ENCODE measurements around the gene GJB5. TPM values are rescaled to one million over a fixed set of nuclear protein-coding genes. Genes with fewer than 3 reads are reported as not detected.

GJB5 gene
- polyA plus RNA-seq, 1 of the 3 experiments (the other 2 are of a cell fraction), result not detected

DNA sequence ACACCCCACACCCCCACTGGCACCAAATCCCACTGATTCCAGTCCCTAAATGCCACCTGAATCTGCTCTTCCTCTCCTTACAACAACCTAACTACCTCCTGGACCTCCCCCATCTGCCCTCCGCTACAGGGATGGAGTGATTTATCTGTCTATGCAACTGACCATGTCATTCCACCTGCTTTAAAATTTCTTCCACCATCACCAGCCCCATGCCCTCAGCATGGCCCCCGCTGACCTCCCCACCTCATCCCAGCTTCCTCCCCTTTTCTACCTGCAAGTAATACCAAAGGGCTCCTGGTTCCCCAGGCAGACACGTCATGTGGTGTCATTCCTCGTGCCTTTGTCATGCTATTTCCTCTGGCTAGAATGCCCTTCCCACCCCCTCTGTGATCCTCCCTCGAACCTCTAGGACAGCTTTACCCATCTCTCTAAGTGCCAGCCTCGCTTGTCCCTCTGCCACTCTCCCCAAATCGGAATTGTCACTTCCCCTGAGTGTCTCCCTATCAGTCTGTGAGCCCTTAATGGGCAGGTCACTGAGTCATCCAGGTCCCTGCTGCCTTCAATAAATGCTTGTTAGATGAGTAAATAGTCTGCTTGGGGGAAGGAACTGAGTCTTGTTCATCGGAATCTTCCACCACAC lies 8.4 kb downstream of the GJB5 start:
- no peaks in the 10 kb centered on the region for H3K79me2 ChIP-seq (ENCODE audit: insufficient read depth)
- H3K4me3 ChIP-seq (ENCODE audit: low read depth in 2 of 2, low read length in 1 of 2), result no peak overlapping the region
- no peaks in the 10 kb centered on the region for H3K36me3 ChIP-seq (replicated peaks in 1 of 2; ENCODE audit: control insufficient read depth in 1 of 2, insufficient read depth in 2 of 2, low read length in 1 of 2)
- ChIA-PET POLR2A (no interaction called here), CTCF (interaction anchor here (1.1 kb wide), 1 partner anchor 23 kb away, joined by 3 read pairs; no protein-coding TSS in a partner anchor)
- no peak overlapping the region for H3K9ac ChIP-seq
- no peak for DNase-seq
- no peaks in the 10 kb centered on the region for H3K4me1 ChIP-seq (ENCODE audit: control insufficient read depth in 1 of 2, insufficient read depth in 2 of 2, low read depth in 1 of 2, low read length in 1 of 2)
- H3K27me3 ChIP-seq (ENCODE audit: insufficient read depth), result no peaks in the 10 kb centered on the region
- no peaks in the 10 kb centered on the region for H3K9me3 ChIP-seq
- no peaks in the 10 kb centered on the region for H3F3A ChIP-seq (replicated peaks; ENCODE audit: insufficient read depth)
- no peaks in the 10 kb centered on the region for H4K20me1 ChIP-seq (ENCODE audit: insufficient read depth)
- H3K9me2 ChIP-seq, result no peaks in the 10 kb centered on the region
- no peak overlapping the region for H3K27ac ChIP-seq (ENCODE audit: low read depth in 2 of 2, low read length in 1 of 2)
- TF ChIP-seq GATA2 (CRISPR knock-in tag; IDR thresholded peaks at IDR 0.05) (no peak), ZBTB33 (IDR thresholded peaks at IDR 0.05; ENCODE audit: borderline replicate concordance, low read depth) (no peak), SMC3 (IDR thresholded peaks at IDR 0.05; ENCODE audit: low read depth, low read length) (no peak), RCOR1 (IDR thresholded peaks at IDR 0.05; ENCODE audit: low read length) (no peak), NFIC (IDR thresholded peaks at IDR 0.05; ENCODE audit: borderline replicate concordance) (no peak), POLR2AphosphoS5 (IDR thresholded peaks at IDR 0.05; ENCODE audit: low read depth, low read length) (no peak), FOXM1 (IDR thresholded peaks at IDR 0.05; ENCODE audit: low read depth) (no peak), USF2 (IDR thresholded peaks at IDR 0.05; ENCODE audit: borderline replicate concordance, low read depth, low read length) (no peak), RFX5 (IDR thresholded peaks at IDR 0.05; ENCODE audit: low read length) (no peak), GABPA (IDR thresholded peaks at IDR 0.05; ENCODE audit: low read depth) (no peak), RXRA (IDR thresholded peaks at IDR 0.05; ENCODE audit: borderline replicate concordance, low read depth) (no peak)
- TF ChIP-seq, protein P1, sequence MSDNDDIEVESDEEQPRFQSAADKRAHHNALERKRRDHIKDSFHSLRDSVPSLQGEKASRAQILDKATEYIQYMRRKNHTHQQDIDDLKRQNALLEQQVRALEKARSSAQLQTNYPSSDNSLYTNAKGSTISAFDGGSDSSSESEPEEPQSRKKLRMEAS (IDR thresholded peaks at IDR 0.05; ENCODE audit: low read depth), result no peak
- no peak overlapping the region for H2AFZ ChIP-seq (ENCODE audit: low read depth)
- H3K4me2 ChIP-seq, result peak overlapping the region; percentile 24; the same call in 1 of the 2 replicates
- WGBS (ENCODE audit: low lambda C conversion rate), result 19% methylated on average over 8 of the region's 8 CpGs

GRCh38 chr1:34768856-34769255 lies 14.0 kb downstream of the GJB5 start:
- Histone ChIP-seq H3K9me3 (no peaks in the 10 kb centered on the region), H3F3A (replicated peaks; ENCODE audit: insufficient read depth) (no peaks in the 10 kb centered on the region), H3K36me3 (replicated peaks in 1 of 2; ENCODE audit: control insufficient read depth in 1 of 2, insufficient read depth in 2 of 2, low read length in 1 of 2) (no peaks in the 10 kb centered on the region), H3K4me1 (ENCODE audit: control insufficient read depth in 1 of 2, insufficient read depth in 2 of 2, low read depth in 1 of 2, low read length in 1 of 2) (peaks cover 0 to 6% of the 10 kb centered on the region in 2 experiments; a peak in 1 of 4 replicates), H3K4me2 (no peak overlapping the region), H3K9me2 (no peaks in the 10 kb centered on the region), H3K27me3 (ENCODE audit: insufficient read depth) (no peaks in the 10 kb centered on the region; the same call in 1 of the 2 replicates), H4K20me1 (ENCODE audit: insufficient read depth) (no peaks in the 10 kb centered on the region), H3K9ac (no peak overlapping the region), H3K79me2 (ENCODE audit: insufficient read depth) (no peaks in the 10 kb centered on the region), H3K4me3 (ENCODE audit: low read depth in 2 of 2, low read length in 1 of 2) (no peak overlapping the region), H2AFZ (ENCODE audit: low read depth) (no peak overlapping the region), H3K27ac (ENCODE audit: low read depth in 2 of 2, low read length in 1 of 2) (no peak overlapping the region)
- no peak for DNase-seq
- WGBS (ENCODE audit: low lambda C conversion rate), result 25% methylated on average over 3 of the region's 3 CpGs
- ChIA-PET POLR2A (no interaction called here), CTCF (no interaction called here)
- no peak for TF ChIP-seq RAD21 (IDR thresholded peaks at IDR 0.05; ENCODE audit: low read length)
- no peak for TF ChIP-seq ZBTB33 (IDR thresholded peaks at IDR 0.05; ENCODE audit: borderline replicate concordance, low read depth)
- no peak for TF ChIP-seq ELF1 (IDR thresholded peaks at IDR 0.05)
- TF ChIP-seq TEAD4 (IDR thresholded peaks at IDR 0.05; ENCODE audit: borderline replicate concordance, insufficient read depth), result no peak
- no peak for TF ChIP-seq EP300 (IDR thresholded peaks at IDR 0.05; ENCODE audit: borderline replicate concordance in 1 of 2, low read depth in 1 of 2, low read length in 1 of 2)
- no peak for TF ChIP-seq SMC3 (IDR thresholded peaks at IDR 0.05; ENCODE audit: low read depth, low read length)
- no peak for TF ChIP-seq GABPA (IDR thresholded peaks at IDR 0.05; ENCODE audit: low read depth)
- TF ChIP-seq, protein P2, sequence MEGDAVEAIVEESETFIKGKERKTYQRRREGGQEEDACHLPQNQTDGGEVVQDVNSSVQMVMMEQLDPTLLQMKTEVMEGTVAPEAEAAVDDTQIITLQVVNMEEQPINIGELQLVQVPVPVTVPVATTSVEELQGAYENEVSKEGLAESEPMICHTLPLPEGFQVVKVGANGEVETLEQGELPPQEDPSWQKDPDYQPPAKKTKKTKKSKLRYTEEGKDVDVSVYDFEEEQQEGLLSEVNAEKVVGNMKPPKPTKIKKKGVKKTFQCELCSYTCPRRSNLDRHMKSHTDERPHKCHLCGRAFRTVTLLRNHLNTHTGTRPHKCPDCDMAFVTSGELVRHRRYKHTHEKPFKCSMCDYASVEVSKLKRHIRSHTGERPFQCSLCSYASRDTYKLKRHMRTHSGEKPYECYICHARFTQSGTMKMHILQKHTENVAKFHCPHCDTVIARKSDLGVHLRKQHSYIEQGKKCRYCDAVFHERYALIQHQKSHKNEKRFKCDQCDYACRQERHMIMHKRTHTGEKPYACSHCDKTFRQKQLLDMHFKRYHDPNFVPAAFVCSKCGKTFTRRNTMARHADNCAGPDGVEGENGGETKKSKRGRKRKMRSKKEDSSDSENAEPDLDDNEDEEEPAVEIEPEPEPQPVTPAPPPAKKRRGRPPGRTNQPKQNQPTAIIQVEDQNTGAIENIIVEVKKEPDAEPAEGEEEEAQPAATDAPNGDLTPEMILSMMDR (IDR thresholded peaks at IDR 0.05), result no peak
- no peak for TF ChIP-seq EZH2phosphoT487 (IDR thresholded peaks at IDR 0.05; ENCODE audit: borderline replicate concordance, low read depth)
- TF ChIP-seq, protein P3, sequence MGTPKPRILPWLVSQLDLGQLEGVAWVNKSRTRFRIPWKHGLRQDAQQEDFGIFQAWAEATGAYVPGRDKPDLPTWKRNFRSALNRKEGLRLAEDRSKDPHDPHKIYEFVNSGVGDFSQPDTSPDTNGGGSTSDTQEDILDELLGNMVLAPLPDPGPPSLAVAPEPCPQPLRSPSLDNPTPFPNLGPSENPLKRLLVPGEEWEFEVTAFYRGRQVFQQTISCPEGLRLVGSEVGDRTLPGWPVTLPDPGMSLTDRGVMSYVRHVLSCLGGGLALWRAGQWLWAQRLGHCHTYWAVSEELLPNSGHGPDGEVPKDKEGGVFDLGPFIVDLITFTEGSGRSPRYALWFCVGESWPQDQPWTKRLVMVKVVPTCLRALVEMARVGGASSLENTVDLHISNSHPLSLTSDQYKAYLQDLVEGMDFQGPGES (IDR thresholded peaks at IDR 0.05; ENCODE audit: low read depth, low read length), result no peak
- TF ChIP-seq RFX5 (IDR thresholded peaks at IDR 0.05; ENCODE audit: low read length), result no peak

Measured in SK-N-SH (cell line).